Lung (tissue), 12 donors: Measurements from ENCODE around the gene ROS1. TPM values are rescaled to one million over a fixed set of nuclear protein-coding genes. Genes with fewer than 3 reads are reported as not detected.

Source experiments
- ATAC-seq: fragments of 200-7000 bp; cut with Tn5 transposase; one replicate; pipeline ENCODE4 v1.9.1; 2020; ENCODE audit warnings: moderate number of reproducible peaks; ENCODE audit not compliant: insufficient read depth, low FRiP score
- DNase-seq, 3 donors: peaks; one replicate each; pipeline ENCODE4 v3.0.0-alpha.2; 2013 to 2017
- H3K27ac ChIP-seq, 2 donors: one replicate each; pipeline ENCODE4 v1.5.1; 2013; ENCODE audit warnings: mild to moderate bottlenecking in 2 of 2, moderate library complexity in 2 of 2, control low read depth in 1 of 2, inconsistent platforms in 1 of 2, low read depth in 1 of 2, low read length in 1 of 2
- H3K27me3 ChIP-seq, 3 donors: one replicate each; pipeline ENCODE4 v1.5.1; 2013; ENCODE audit warnings: low read length in 2 of 3; ENCODE audit not compliant: control insufficient read depth in 3 of 3, insufficient read depth in 3 of 3
- H3K36me3 ChIP-seq, 4 donors: one replicate each; pipeline ENCODE4 v1.5.1; 2013; ENCODE audit warnings: low read length in 4 of 4, mild to moderate bottlenecking in 1 of 4, moderate library complexity in 1 of 4; ENCODE audit not compliant: control insufficient read depth in 4 of 4, insufficient read depth in 4 of 4
- H3K4me1 ChIP-seq, 5 donors: one replicate each; pipeline ENCODE4 v1.5.1; 2013; ENCODE audit warnings: low read length in 5 of 5, mild to moderate bottlenecking in 2 of 5, moderate library complexity in 1 of 5; ENCODE audit not compliant: control insufficient read depth in 5 of 5, insufficient read depth in 5 of 5
- H3K4me3 ChIP-seq: one replicate; pipeline ENCODE4 v1.5.1; 2013; ENCODE audit warnings: mild to moderate bottlenecking, control low read depth, moderate library complexity
- H3K9ac ChIP-seq, 2 donors: one replicate each; pipeline ENCODE4 v1.5.1; 2013; ENCODE audit warnings: low read length in 2 of 2, control low read depth in 1 of 2; ENCODE audit not compliant: insufficient read depth in 1 of 2
- H3K9me3 ChIP-seq, 4 donors: one replicate each; pipeline ENCODE4 v1.5.1; 2013; ENCODE audit warnings: low read length in 3 of 4, mild to moderate bottlenecking in 1 of 4, moderate library complexity in 1 of 4; ENCODE audit not compliant: control insufficient read depth in 4 of 4, insufficient read depth in 3 of 4
- WGBS, 2 donors: extraction: QIAGEN DNeasy Blood & Tissue Kit; methylation state at CpG; one replicate each; pipeline ENCODE4 v1.1.7; 2013; 5-methylcytosine and 5-hydroxymethylcytosine counted together
- polyA plus RNA-seq, 2 donors: library from polyadenylated mRNA; stranded (reverse); fragments of 200-250 nt; gene quantifications; one replicate each; pipeline ENCODE4 v1.2.1, GENCODE V29; 2013
- total RNA-seq, 2 donors: library from RNA; depleted of rRNA in 1 of 2; stranded (reverse); fragments of >200 nt in 1 of 2; gene quantifications; one replicate each; pipeline ENCODE4 v1.2.1, GENCODE V29; 2014 to 2021
- TF ChIP-seq, protein P1 (sequence below): IDR thresholded peaks from 2 replicates; pipeline ENCODE4 v1.5.1; 2012; ENCODE audit warnings: mild to moderate bottlenecking; ENCODE audit errors: control extremely low read depth, extremely low read depth
- donor health status: control.
- donor health status: control.
- donor health status: Bipolar disorder and iron deficiency.
- donor health status: healthy.
- donor health status: DM: yes; HTN: yes; CAD: no.

ROS1 gene
- total and polyA plus RNA-seq, 4 donors: 15.5 to 263 (median 59.4) TPM

DNA sequence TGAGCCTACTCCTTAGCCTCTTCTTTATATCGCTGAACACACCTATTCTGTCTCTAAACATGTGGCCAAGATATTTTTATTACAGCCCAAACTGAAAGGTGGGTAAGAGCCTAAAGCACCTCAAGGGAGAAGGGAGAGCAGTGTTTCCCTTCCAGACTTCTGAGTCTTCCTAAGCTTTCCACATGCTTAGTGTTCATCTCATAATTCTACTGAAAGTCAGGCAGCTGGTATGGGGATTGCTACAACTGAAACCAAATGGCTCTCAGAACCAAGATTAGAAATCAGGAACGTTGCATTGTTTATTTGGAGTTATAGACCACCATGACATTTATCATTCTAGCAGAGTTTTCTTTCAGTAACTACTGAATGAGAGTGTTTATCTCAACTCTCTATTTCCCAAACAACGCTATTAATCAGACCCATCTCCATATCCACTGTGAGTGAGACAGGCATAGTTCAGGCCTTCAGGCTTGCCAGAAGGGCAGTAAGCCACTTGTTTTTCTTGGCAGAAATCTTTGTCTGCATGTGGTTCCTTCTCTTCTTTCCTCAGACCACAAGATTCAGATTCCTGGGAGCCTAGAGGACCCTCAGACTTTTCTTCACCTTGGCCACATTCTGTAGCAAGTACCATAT, 137.5 kb downstream of the ROS1 start:
- WGBS, 2 donors: 70 to 71% methylated on average over 3 of the region's 3 CpGs
- H3K36me3 ChIP-seq: no peaks in the 10 kb centered on the region
- H3K4me3 ChIP-seq: no peak overlapping the region
- H3K4me1 ChIP-seq: peaks cover 0 to 7% (median 0%) of the 10 kb centered on the region in 5 donors
- no peak overlapping the region for H3K27ac ChIP-seq
- H3K27me3 ChIP-seq: peaks cover 0 to 2% (median 0%) of the 10 kb centered on the region in 3 donors
- no peak for DNase-seq
- peaks cover 0 to 4% (median 0%) of the 10 kb centered on the region in 4 donors for H3K9me3 ChIP-seq
- TF ChIP-seq, protein P1, sequence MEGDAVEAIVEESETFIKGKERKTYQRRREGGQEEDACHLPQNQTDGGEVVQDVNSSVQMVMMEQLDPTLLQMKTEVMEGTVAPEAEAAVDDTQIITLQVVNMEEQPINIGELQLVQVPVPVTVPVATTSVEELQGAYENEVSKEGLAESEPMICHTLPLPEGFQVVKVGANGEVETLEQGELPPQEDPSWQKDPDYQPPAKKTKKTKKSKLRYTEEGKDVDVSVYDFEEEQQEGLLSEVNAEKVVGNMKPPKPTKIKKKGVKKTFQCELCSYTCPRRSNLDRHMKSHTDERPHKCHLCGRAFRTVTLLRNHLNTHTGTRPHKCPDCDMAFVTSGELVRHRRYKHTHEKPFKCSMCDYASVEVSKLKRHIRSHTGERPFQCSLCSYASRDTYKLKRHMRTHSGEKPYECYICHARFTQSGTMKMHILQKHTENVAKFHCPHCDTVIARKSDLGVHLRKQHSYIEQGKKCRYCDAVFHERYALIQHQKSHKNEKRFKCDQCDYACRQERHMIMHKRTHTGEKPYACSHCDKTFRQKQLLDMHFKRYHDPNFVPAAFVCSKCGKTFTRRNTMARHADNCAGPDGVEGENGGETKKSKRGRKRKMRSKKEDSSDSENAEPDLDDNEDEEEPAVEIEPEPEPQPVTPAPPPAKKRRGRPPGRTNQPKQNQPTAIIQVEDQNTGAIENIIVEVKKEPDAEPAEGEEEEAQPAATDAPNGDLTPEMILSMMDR: no peak
- no peak overlapping the region for H3K9ac ChIP-seq
- no peak for ATAC-seq

DNA sequence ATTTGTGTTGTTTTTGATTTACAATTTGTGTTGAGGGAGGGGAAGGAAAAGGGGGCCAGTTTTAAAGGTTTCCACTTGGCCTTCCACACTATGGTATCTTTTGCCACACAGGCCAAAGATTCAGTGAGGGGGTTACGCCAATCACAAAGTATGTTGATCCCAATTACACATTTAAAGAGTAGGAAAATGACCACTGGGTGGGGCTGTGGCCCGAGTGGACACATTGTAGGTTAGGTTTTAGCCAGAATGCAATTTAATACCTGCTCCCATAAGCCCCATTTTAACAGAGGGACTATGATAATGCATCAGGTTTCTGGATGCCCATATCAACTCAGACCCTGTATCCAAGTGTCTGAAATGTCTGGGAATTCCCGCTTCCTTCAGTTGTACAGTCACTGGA, 144.8 kb downstream of the ROS1 start:
- Histone ChIP-seq H3K27me3 (peaks cover 0 to 16% (median 11%) of the 10 kb centered on the region in 3 donors), H3K27ac (no peak overlapping the region), H3K9ac (no peak overlapping the region), H3K9me3 (peaks cover 0 to 4% (median 0%) of the 10 kb centered on the region in 4 donors), H3K4me3 (no peak overlapping the region), H3K4me1 (no peaks in the 10 kb centered on the region), H3K36me3 (no peaks in the 10 kb centered on the region)
- no peak for ATAC-seq
- 71 to 80% methylated on average over 3 of the region's 3 CpGs for WGBS, 2 donors
- no peak for DNase-seq
- TF ChIP-seq, protein P1: no peak

DNA sequence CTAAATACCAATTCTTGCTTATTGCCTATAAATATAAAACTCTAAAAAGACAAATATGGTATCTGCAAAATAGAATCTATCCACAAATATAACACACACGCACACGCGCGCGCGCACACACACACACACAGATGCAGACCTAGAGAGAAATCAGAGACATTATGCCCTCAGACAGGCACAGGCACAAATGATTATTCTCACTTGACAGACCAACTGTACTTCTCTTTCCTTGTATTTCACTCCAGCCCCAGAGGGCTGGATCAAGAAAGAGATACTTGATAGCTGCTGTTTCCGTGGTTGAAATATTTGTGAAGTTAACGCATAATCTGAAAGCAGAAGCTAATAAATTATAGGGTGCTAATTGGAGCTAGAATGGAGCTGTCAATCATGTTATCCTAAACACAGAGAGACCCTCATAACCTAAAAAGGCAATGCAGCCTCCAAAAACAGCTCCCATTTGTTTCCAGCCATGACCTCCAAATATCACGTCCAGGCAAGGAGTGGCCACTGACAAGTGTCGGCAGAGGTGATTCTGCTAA, 148.9 kb downstream of the ROS1 start:
- no peak overlapping the region for H3K27ac ChIP-seq
- H3K4me3 ChIP-seq: no peak overlapping the region
- H3K27me3 ChIP-seq: peaks cover 16 to 53% (median 48%) of the 10 kb centered on the region in 3 donors
- H3K36me3 ChIP-seq: no peaks in the 10 kb centered on the region
- no peaks in the 10 kb centered on the region for H3K9me3 ChIP-seq
- TF ChIP-seq, protein P1: no peak
- H3K4me1 ChIP-seq: no peaks in the 10 kb centered on the region
- DNase-seq (no peak), ATAC-seq (no peak)
- 84% methylated on average over 10 of the region's 10 CpGs for WGBS, 2 donors
- H3K9ac ChIP-seq: no peak overlapping the region
